Body of pancreas (tissue), 4 donors: ENCODE results near the gene CROT. TPM values are rescaled to one million over a fixed set of nuclear protein-coding genes. Genes with fewer than 3 reads are reported as not detected.

Source experiments
- ATAC-seq: fragments of 150-250 bp; one replicate; pipeline ENCODE4 v1.9.1; 2016
- DNase-seq, 4 donors: peaks; one replicate each; pipeline ENCODE4 v3.0.0-alpha.2; 2019
- H3K27ac ChIP-seq, 4 donors: fragments of 200-600 bp; sonication (generic); 1 replicate in 3 of 4; 2 replicates in 1 of 4; pipeline versions ENCODE4 v1.5.1 to v1.6.1; 2016 to 2019; ENCODE audit warnings: mild to moderate bottlenecking in 1 of 4, mixed read lengths in 1 of 4, moderate library complexity in 1 of 4
- H3K27me3 ChIP-seq, 2 donors: fragments of 200-600 bp; sonication (generic); one replicate each; pipeline ENCODE4 v1.6.0; 2016; ENCODE audit warnings: mild to moderate bottlenecking in 1 of 2
- H3K36me3 ChIP-seq, 2 donors: fragments of 200-600 bp; sonication (generic); replicated peaks in 1 of 2; 2 replicates each; pipeline ENCODE4 v1.5.1; 2016; ENCODE audit warnings: low read depth in 2 of 2; ENCODE audit not compliant: insufficient read depth in 1 of 2
- H3K4me1 ChIP-seq: fragments of 200-600 bp; sonication (generic); one replicate; pipeline ENCODE4 v1.6.0; 2016
- H3K4me3 ChIP-seq, 2 donors: fragments of 200-600 bp; sonication (generic); 1 replicate in 1 of 2; 2 replicates in 1 of 2; pipeline ENCODE4 v1.5.1; 2016 to 2019
- H3K9me3 ChIP-seq, 3 donors: fragments of 200-600 bp; sonication (generic); 1 replicate in 2 of 3; 2 replicates in 1 of 3; pipeline ENCODE4 v1.5.1; 2016
- POLR2A ChIP-seq, 3 donors: fragments of 450-650 bp; IDR thresholded peaks; one replicate each; pipeline ENCODE4 v1.6.1; 2016; ENCODE audit warnings: antibody characterized with exemption in 3 of 3, mild to moderate bottlenecking in 2 of 3
- WGBS, 2 donors: methylation state at CpG; one replicate each; pipeline ENCODE4 v1.1.5; 2017; 5-methylcytosine and 5-hydroxymethylcytosine counted together
- intact Hi-C: fragments of 100-400 bp; cut with DNase I; formaldehyde crosslinking; loops from one replicate; pipeline ENCODE4 v1.15.1; 2023
- total RNA-seq, 2 donors: library from RNA; depleted of rRNA; stranded (reverse); fragments of >200 nt; gene quantifications; one replicate each; pipeline ENCODE4 v1.1.0, GENCODE V29; 2016
- TF ChIP-seq, protein P1 (sequence below), 7 experiments: fragments of 450-650 bp in 4 of 7; fragments of 200-600 bp in 3 of 7; sonication (generic) in 3 of 7; IDR thresholded peaks; one replicate each; pipeline ENCODE4 v1.5.1; 2016 to 2019; ENCODE audit warnings: antibody characterized with exemption in 7 of 7

The CROT gene
- total RNA-seq, 2 donors from 2014 or later, result 4.6 to 22.1 TPM

DNA sequence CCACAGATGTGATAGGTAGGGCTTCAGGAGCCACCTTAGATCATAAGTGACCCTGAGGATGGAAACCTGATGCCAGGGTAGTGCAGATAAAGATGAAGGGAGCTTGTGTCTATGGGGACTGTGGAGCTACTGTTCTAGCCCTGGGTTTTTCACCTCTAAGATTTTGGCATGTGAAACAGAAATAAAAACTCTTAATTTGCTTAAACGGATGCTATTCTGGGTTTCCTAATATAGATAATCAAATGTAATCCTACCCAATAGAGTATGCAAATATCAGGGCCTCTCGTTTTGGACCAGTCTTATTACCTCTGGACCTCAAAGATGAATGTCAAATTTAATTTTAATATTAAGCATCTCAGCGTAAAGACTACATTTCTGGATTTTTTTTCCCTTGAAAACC, 80.7 kb downstream of the CROT start:
- intact Hi-C loops, result no loop called here
- no peaks in the 10 kb centered on the region for H3K36me3 ChIP-seq
- TF ChIP-seq, protein P1, sequence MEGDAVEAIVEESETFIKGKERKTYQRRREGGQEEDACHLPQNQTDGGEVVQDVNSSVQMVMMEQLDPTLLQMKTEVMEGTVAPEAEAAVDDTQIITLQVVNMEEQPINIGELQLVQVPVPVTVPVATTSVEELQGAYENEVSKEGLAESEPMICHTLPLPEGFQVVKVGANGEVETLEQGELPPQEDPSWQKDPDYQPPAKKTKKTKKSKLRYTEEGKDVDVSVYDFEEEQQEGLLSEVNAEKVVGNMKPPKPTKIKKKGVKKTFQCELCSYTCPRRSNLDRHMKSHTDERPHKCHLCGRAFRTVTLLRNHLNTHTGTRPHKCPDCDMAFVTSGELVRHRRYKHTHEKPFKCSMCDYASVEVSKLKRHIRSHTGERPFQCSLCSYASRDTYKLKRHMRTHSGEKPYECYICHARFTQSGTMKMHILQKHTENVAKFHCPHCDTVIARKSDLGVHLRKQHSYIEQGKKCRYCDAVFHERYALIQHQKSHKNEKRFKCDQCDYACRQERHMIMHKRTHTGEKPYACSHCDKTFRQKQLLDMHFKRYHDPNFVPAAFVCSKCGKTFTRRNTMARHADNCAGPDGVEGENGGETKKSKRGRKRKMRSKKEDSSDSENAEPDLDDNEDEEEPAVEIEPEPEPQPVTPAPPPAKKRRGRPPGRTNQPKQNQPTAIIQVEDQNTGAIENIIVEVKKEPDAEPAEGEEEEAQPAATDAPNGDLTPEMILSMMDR (IDR thresholded peaks at IDR 0.05), result no peak
- TF ChIP-seq POLR2A (IDR thresholded peaks at IDR 0.05), result no peak
- 47 to 63% methylated on average over 3 of the region's 3 CpGs for WGBS, 2 donors
- no peak overlapping the region for H3K4me3 ChIP-seq
- no peaks in the 10 kb centered on the region for H3K4me1 ChIP-seq
- H3K9me3 ChIP-seq, result no peaks in the 10 kb centered on the region
- H3K27ac ChIP-seq, result no peak overlapping the region
- DNase-seq (no peak), ATAC-seq (no peak)
- no peaks in the 10 kb centered on the region for H3K27me3 ChIP-seq

DNA sequence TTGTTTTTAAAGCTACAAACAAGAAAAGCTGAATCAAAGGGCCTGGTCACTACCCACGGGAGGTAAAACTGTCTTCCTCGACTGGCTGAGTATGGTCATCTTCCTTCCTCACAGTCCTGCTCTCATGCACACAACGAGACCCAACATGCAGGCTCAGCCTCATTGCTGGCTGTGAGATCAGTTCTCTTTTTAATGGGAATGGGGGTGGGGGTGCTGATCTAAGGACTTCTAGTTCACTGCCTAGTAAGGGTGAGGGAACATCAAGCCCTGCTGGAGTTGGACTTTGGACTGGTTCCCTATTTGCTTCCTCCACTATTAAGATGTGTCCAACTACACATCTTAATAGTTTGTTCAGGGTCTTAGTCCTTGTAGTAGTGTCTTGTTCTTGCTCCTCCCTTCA, 81.8 kb downstream of the CROT start:
- Histone ChIP-seq H3K4me3 (no peak overlapping the region), H3K27me3 (no peaks in the 10 kb centered on the region), H3K27ac (no peak overlapping the region), H3K4me1 (no peaks in the 10 kb centered on the region), H3K9me3 (no peaks in the 10 kb centered on the region), H3K36me3 (no peaks in the 10 kb centered on the region)
- DNase-seq (peak in 1 of 4 donors; percentile 22), ATAC-seq (no peak)
- intact Hi-C loops, result no loop called here
- TF ChIP-seq, protein P1 (IDR thresholded peaks at IDR 0.05), result no peak
- no peak for TF ChIP-seq POLR2A (IDR thresholded peaks at IDR 0.05)
- WGBS, 2 donors, result 71 to 81% methylated on average over 3 of the region's 3 CpGs

DNA sequence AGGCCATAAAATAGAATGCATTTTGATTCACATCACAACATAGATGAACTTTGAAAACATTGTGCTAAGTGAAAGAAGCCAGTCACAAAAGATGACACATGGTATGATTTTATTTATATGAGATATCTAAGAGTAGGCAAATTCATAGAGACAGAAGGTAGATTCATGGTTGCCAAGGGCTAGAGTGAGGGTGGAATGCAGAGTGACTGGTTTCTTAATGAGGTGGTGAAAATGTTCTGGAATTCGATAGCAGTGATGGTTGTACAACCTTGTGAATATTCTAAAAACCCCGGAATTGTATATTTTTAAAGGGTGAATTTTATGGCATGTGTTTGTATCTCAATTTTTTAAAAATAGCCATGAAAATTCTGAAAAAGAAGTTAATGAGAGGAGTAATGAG, 87.1 kb downstream of the CROT start:
- no peak for DNase-seq
- no peak for TF ChIP-seq POLR2A (IDR thresholded peaks at IDR 0.05)
- TF ChIP-seq, protein P1 (IDR thresholded peaks at IDR 0.05), result no peak
- intact Hi-C loops, result no loop called here
- Histone ChIP-seq H3K4me1 (no peaks in the 10 kb centered on the region), H3K27me3 (no peaks in the 10 kb centered on the region), H3K4me3 (no peak overlapping the region), H3K36me3 (no peaks in the 10 kb centered on the region), H3K27ac (no peak overlapping the region), H3K9me3 (no peaks in the 10 kb centered on the region)
- WGBS, 2 donors, result 68 to 84% methylated on average over 2 of the region's 2 CpGs
- no peak for ATAC-seq

DNA sequence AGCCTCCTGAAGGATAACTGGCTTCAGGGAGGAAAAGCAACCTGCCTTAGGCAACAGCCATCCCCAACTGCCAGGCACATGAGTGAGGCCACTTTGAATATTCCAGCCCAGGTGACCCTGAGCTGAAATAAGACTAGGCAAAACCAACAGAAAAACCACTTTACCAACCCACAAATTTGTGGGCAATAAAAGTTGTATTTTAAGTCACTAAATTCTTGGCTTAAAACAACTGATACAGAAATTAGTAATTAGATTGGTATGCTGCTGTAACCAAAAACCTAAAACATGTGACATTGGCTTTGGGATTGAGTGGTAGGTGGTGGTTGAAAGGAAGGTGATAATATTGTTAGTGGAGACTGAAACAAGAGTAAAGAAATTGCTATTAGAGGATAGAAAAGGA, 90.1 kb downstream of the CROT start:
- H3K9me3 ChIP-seq, result no peaks in the 10 kb centered on the region
- intact Hi-C loops, result no loop called here
- ATAC-seq (no peak), DNase-seq (no peak)
- TF ChIP-seq, protein P1 (IDR thresholded peaks at IDR 0.05), result no peak
- no peak for TF ChIP-seq POLR2A (IDR thresholded peaks at IDR 0.05)
- H3K27ac ChIP-seq, result no peak overlapping the region
- no peaks in the 10 kb centered on the region for H3K4me1 ChIP-seq
- H3K27me3 ChIP-seq, result no peaks in the 10 kb centered on the region
- H3K36me3 ChIP-seq, result no peaks in the 10 kb centered on the region
- H3K4me3 ChIP-seq, result no peak overlapping the region

DNA sequence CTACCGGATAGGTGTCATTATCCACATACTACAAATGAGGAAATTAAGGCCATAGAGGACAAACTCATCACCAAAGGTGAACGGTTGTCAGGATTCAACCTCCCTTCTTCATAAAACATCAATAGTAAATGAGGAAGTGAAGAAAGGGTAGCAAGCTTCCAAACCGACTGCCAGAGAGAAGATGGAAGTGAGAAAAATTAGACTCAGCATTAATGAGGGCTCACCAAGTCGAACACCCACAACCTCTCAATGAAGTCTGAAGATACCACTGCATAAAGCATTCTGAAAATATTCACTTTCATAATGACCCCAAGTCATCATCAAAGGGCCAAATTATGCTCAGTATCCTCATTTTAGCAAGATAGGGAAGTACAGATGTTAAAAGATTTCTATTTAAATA, 100.4 kb downstream of the CROT start:
- no peak for ATAC-seq
- Histone ChIP-seq H3K27ac (no peak overlapping the region), H3K36me3 (no peaks in the 10 kb centered on the region), H3K4me1 (no peaks in the 10 kb centered on the region), H3K27me3 (no peaks in the 10 kb centered on the region), H3K9me3 (no peaks in the 10 kb centered on the region), H3K4me3 (no peak overlapping the region)
- WGBS, 2 donors, result 36 to 44% methylated on average over 4 of the region's 4 CpGs
- intact Hi-C loops, result no loop called here
- TF ChIP-seq, protein P1 (IDR thresholded peaks at IDR 0.05), result no peak
- TF ChIP-seq POLR2A (IDR thresholded peaks at IDR 0.05), result no peak
- no peak for DNase-seq
